K562 (cell line): Measurements from ENCODE around the gene UBE2L3. TPM values are rescaled to one million over a fixed set of nuclear protein-coding genes. Genes with fewer than 3 reads are reported as not detected.

Source experiments
- BRD4 ChIP-seq: fragments of 200-600 bp; sonication (generic); IDR thresholded peaks from 2 replicates; pipeline ENCODE4 v1.6.1; 2017; ENCODE audit warnings: inconsistent platforms
- HCFC1 ChIP-seq: IDR thresholded peaks from 2 replicates; pipeline ENCODE4 v1.6.1; 2012; ENCODE audit warnings: low read depth, low read length, improper control_type of control experiment
- HOXB6 ChIP-seq: fragments of 250-450 bp; sonication (Bioruptor Pico); IDR thresholded peaks from 2 replicates; pipeline ENCODE4 v1.5.1; 2022; ENCODE audit warnings: mild to moderate bottlenecking, borderline replicate concordance
- JUN ChIP-seq, 2 experiments: sonication (generic) in 1 of 2; formaldehyde crosslinking in 1 of 2; IDR thresholded peaks; 2 replicates each; pipeline versions ENCODE4 v1.6.1 to v1.8.0; 2012 to 2022; ENCODE audit warnings: borderline replicate concordance in 2 of 2, mild to moderate bottlenecking in 2 of 2, improper control_type of control experiment in 1 of 2, low read depth in 1 of 2, low read length in 1 of 2, missing genetic modification reagents in 1 of 2
- POLR2A ChIP-seq: fragments of 450-650 bp; conservative IDR thresholded peaks from 2 replicates; pipeline ENCODE4 v1.6.1; 2016
- PTRF ChIP-seq: fragments of 450-650 bp; IDR thresholded peaks from 2 replicates; pipeline ENCODE4 v1.6.1; 2016; ENCODE audit warnings: mild to moderate bottlenecking, missing genetic modification characterization, missing compliant biosample characterization
- RBM34 ChIP-seq: fragments of 200-400 bp; formaldehyde crosslinking; IDR thresholded peaks from 2 replicates; pipeline ENCODE4 v1.6.1; 2018; ENCODE audit warnings: low read length, borderline replicate concordance; ENCODE audit not compliant: insufficient read depth
- RUNX1 ChIP-seq: sonication (generic); IDR thresholded peaks from 2 replicates; pipeline ENCODE4 v1.6.1; 2016; ENCODE audit warnings: antibody characterized with exemption, low read depth
- SLC30A9 ChIP-seq: fragments of 250-450 bp; sonication (Bioruptor Pico); IDR thresholded peaks from 2 replicates; pipeline ENCODE4 v1.8.0; 2022; ENCODE audit warnings: mild to moderate bottlenecking, moderate library complexity
- SRSF3 ChIP-seq: fragments of 200-400 bp; formaldehyde crosslinking; IDR thresholded peaks from 2 replicates; pipeline ENCODE4 v1.6.1; 2016; ENCODE audit warnings: mild to moderate bottlenecking, low read length, moderate library complexity; ENCODE audit not compliant: insufficient read depth
- TARDBP ChIP-seq: fragments of 450-650 bp; IDR thresholded peaks from 2 replicates; pipeline ENCODE4 v1.6.1; 2016
- ZKSCAN1 ChIP-seq: fragments of 150-350 bp; IDR thresholded peaks from 2 replicates; pipeline ENCODE4 v1.6.1; 2016; ENCODE audit warnings: low read depth, low read length
- ZNF174 ChIP-seq: fragments of 250-450 bp; sonication (Bioruptor Pico); IDR thresholded peaks from 2 replicates; pipeline ENCODE4 v1.4.0; 2020; ENCODE audit warnings: mild to moderate bottlenecking
- ZNF324 ChIP-seq: fragments of 250-450 bp; sonication (Bioruptor Pico); IDR thresholded peaks from 2 replicates; pipeline ENCODE4 v1.4.0; 2020; ENCODE audit warnings: mild to moderate bottlenecking
- ZNF764 ChIP-seq: fragments of 250-450 bp; sonication (Bioruptor Pico); IDR thresholded peaks from 2 replicates; pipeline ENCODE4 v1.4.0; 2020; ENCODE audit warnings: low read depth, mild to moderate bottlenecking, moderate library complexity
- polyA plus RNA-seq, 8 experiments: library from polyadenylated mRNA; depleted of rRNA in 4 of 8; stranded (reverse) in 5 of 8; unstranded in 3 of 8; fragments of >200 nt; fragmentation: Nextera tagmentation in 2 of 8; fragmentation: Illumina TruSeq in 1 of 8; extraction: Ambion mirVana in 2 of 8; extraction: Trizol in 1 of 8; gene quantifications; 2 replicates each; pipeline versions ENCODE4 v1.2.1 to v1.2.3, GENCODE V29; 2011 to 2014; ENCODE audit warnings: inconsistent platforms in 1 of 8, missing spikeins in 1 of 8
- total RNA-seq, 7 experiments: library from RNA; depleted of rRNA in 6 of 7; stranded (reverse); fragments of >200 nt in 6 of 7; fragmentation: Illumina TruSeq in 2 of 7; extraction: Trizol in 2 of 7; gene quantifications; 2 replicates each; pipeline versions ENCODE4 v1.2.1 to v1.2.3, GENCODE V29; 2011 to 2021; ENCODE audit warnings: low replicate concordance in 1 of 7
- TF ChIP-seq, protein P1 (sequence below): fragments of 450-650 bp; formaldehyde crosslinking; conservative IDR thresholded peaks from 2 replicates; pipeline ENCODE4 v1.4.0; 2022; ENCODE audit warnings: mild to moderate bottlenecking, missing genetic modification characterization
- TF ChIP-seq, protein P2 (sequence below): fragments of 250-450 bp; sonication (Bioruptor Pico); IDR thresholded peaks from 2 replicates; pipeline ENCODE4 v1.8.0; 2022; ENCODE audit warnings: inconsistent platforms
- TF ChIP-seq, protein P3 (sequence below): fragments of 200-400 bp; formaldehyde crosslinking; IDR thresholded peaks from 2 replicates; pipeline ENCODE4 v1.6.1; 2017; ENCODE audit warnings: mild to moderate bottlenecking, low read depth, low read length, moderate library complexity
- TF ChIP-seq, protein P4 (sequence below): sonication (generic); formaldehyde crosslinking; IDR thresholded peaks from 2 replicates; pipeline ENCODE4 v1.8.1; 2023; ENCODE audit warnings: mild to moderate bottlenecking, missing genetic modification reagents

UBE2L3 gene
- total and polyA plus RNA-seq, 9 of the 15 experiments (the other 6 are each of a cell fraction or from before 2014, with no cell fraction given), result 215 to 625 (median 285) TPM

DNA sequence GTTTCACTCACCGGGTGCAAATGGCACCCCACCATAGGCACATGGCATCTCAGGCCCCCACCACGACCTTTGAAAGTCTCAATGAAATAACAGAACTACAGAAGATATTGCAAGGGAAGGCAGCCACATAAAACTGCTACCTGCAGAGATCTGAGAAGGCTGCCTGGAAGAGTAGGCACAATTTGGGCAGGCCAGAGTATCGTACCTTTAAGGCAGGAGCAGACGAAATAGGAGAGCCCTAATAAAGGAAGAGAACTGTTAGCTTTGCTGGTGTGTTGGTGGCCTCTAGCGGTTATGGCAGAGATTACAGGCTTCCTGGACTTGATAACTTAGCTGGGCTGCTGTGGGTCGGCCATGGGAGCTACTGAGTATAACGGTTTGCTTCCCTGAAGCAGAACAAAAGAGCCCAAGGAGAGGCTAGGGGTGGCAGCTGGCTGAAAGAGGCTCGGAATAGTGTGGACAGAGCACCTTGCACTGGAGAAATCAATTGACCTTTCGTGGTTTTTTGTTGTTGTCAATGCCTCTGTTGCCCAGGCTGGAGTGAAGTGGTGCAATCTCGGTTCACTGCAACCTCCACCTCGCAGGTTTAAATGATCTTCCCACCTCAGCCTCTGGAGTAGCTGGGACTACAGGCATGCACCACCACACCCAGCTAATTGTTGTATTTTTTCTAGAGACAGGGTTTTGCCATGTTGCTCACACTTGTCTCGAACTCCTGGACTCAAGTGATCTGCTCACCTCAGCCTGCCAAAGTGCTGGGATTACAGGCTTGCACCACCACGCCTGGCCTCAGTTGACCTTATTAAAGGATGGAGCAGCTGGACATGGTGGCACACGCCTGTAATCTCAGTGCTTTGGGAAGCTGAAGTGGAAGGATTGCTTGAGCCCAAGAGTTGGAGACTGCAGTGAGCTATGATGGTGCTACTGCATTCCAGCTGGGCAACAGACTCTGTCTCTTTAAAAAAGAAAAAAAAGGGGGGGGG, 79.4 kb downstream of the UBE2L3 start (continued):
- TF ChIP-seq, protein P1, sequence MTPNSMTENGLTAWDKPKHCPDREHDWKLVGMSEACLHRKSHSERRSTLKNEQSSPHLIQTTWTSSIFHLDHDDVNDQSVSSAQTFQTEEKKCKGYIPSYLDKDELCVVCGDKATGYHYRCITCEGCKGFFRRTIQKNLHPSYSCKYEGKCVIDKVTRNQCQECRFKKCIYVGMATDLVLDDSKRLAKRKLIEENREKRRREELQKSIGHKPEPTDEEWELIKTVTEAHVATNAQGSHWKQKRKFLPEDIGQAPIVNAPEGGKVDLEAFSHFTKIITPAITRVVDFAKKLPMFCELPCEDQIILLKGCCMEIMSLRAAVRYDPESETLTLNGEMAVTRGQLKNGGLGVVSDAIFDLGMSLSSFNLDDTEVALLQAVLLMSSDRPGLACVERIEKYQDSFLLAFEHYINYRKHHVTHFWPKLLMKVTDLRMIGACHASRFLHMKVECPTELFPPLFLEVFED (CRISPR knock-in tag), result no peak
- TF ChIP-seq PTRF (no peak), HCFC1 (peak; percentile 70), JUN (IDR thresholded peaks at IDR 0.05; ENCODE audit: borderline replicate concordance, low read depth, low read length) (peak; percentile 69), JUN (CRISPR knock-in tag; IDR thresholded peaks at IDR 0.05; ENCODE audit: borderline replicate concordance) (no peak), HOXB6 (CRISPR knock-in tag) (no peak), ZKSCAN1 (peak; percentile 73), POLR2A (no peak), ZNF324 (no peak), BRD4 (no peak), ZNF764 (CRISPR knock-in tag) (no peak), TARDBP (no peak), SRSF3 (no peak), SLC30A9 (CRISPR knock-in tag) (no peak), ZNF174 (CRISPR knock-in tag) (no peak), RUNX1 (no peak), RBM34 (no peak)
- TF ChIP-seq, protein P2, sequence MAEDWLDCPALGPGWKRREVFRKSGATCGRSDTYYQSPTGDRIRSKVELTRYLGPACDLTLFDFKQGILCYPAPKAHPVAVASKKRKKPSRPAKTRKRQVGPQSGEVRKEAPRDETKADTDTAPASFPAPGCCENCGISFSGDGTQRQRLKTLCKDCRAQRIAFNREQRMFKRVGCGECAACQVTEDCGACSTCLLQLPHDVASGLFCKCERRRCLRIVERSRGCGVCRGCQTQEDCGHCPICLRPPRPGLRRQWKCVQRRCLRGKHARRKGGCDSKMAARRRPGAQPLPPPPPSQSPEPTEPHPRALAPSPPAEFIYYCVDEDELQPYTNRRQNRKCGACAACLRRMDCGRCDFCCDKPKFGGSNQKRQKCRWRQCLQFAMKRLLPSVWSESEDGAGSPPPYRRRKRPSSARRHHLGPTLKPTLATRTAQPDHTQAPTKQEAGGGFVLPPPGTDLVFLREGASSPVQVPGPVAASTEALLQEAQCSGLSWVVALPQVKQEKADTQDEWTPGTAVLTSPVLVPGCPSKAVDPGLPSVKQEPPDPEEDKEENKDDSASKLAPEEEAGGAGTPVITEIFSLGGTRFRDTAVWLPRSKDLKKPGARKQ, result no peak
- TF ChIP-seq, protein P3, sequence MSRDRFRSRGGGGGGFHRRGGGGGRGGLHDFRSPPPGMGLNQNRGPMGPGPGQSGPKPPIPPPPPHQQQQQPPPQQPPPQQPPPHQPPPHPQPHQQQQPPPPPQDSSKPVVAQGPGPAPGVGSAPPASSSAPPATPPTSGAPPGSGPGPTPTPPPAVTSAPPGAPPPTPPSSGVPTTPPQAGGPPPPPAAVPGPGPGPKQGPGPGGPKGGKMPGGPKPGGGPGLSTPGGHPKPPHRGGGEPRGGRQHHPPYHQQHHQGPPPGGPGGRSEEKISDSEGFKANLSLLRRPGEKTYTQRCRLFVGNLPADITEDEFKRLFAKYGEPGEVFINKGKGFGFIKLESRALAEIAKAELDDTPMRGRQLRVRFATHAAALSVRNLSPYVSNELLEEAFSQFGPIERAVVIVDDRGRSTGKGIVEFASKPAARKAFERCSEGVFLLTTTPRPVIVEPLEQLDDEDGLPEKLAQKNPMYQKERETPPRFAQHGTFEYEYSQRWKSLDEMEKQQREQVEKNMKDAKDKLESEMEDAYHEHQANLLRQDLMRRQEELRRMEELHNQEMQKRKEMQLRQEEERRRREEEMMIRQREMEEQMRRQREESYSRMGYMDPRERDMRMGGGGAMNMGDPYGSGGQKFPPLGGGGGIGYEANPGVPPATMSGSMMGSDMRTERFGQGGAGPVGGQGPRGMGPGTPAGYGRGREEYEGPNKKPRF, result no peak
- TF ChIP-seq, protein P4, sequence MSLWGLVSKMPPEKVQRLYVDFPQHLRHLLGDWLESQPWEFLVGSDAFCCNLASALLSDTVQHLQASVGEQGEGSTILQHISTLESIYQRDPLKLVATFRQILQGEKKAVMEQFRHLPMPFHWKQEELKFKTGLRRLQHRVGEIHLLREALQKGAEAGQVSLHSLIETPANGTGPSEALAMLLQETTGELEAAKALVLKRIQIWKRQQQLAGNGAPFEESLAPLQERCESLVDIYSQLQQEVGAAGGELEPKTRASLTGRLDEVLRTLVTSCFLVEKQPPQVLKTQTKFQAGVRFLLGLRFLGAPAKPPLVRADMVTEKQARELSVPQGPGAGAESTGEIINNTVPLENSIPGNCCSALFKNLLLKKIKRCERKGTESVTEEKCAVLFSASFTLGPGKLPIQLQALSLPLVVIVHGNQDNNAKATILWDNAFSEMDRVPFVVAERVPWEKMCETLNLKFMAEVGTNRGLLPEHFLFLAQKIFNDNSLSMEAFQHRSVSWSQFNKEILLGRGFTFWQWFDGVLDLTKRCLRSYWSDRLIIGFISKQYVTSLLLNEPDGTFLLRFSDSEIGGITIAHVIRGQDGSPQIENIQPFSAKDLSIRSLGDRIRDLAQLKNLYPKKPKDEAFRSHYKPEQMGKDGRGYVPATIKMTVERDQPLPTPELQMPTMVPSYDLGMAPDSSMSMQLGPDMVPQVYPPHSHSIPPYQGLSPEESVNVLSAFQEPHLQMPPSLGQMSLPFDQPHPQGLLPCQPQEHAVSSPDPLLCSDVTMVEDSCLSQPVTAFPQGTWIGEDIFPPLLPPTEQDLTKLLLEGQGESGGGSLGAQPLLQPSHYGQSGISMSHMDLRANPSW (CRISPR knock-in tag), result peak; percentile 83; the same call in 1 of the 2 replicates
